K562 treated with DMSO at 1 percent for 48 hours (cell line): Measurements from ENCODE around the gene RIOK1. TPM values are rescaled to one million over a fixed set of nuclear protein-coding genes. Genes with fewer than 3 reads are reported as not detected.

Experiments used
- total RNA-seq: library from RNA; unstranded; fragments of 300-600 nt; gene quantifications from 2 replicates; pipeline ENCODE4 v1.2.3, GENCODE V29; 2022; ENCODE audit warnings: low replicate concordance; ENCODE audit errors: extremely low read depth

Gene RIOK1
- total RNA-seq, result not detected in 2 replicates

GRCh38 chr6:7389451-7390225 lies at the start of gene RIOK1, which contains the start of gene CAGE1:
TSS of gene RIOK1 (plus strand) at chr6:7389808. CDS start at chr6:7390003, 195 bp downstream.
TSS of gene CAGE1 (minus strand) at chr6:7389742. CDS start at chr6:7387173, 2,569 bp downstream.

Other genes starting within 250 kb of the RIOK1 start
- gene SSR1, start 76.6 kb upstream of the RIOK1 start, total RNA-seq, result not detected in 2 replicates
- gene CAGE1, start 66 bp upstream of the RIOK1 start, total RNA-seq, result not detected in 2 replicates
- gene DSP, start 151.9 kb downstream of the RIOK1 start, total RNA-seq, result not detected in 2 replicates
- gene SNRNP48, start 200.4 kb downstream of the RIOK1 start, total RNA-seq, result not detected in 2 replicates